Vagina (tissue), 2 donors: ENCODE data around the gene SOS1.

Experiments
- POLR2A ChIP-seq, 2 donors: fragments of 450-650 bp; IDR thresholded peaks; one replicate each; pipeline ENCODE4 v1.6.1; 2017; ENCODE audit warnings: antibody characterized with exemption in 2 of 2, mild to moderate bottlenecking in 2 of 2, moderate library complexity in 2 of 2
- POLR2AphosphoS5 ChIP-seq, 2 donors: sonication (generic); formaldehyde crosslinking; IDR thresholded peaks; one replicate each; pipeline ENCODE4 v1.9.0; 2017; ENCODE audit warnings: antibody characterized with exemption in 2 of 2, mild to moderate bottlenecking in 2 of 2, low read depth in 1 of 2; ENCODE audit not compliant: insufficient read depth in 1 of 2
- TF ChIP-seq, protein P1 (sequence below), 3 experiments: fragments of 450-650 bp in 2 of 3; fragments of 200-600 bp in 1 of 3; sonication (generic) in 1 of 3; IDR thresholded peaks; one replicate each; pipeline ENCODE4 v1.5.1; 2017 to 2019; ENCODE audit warnings: antibody characterized with exemption in 3 of 3, mild to moderate bottlenecking in 2 of 3, moderate library complexity in 2 of 3

DNA sequence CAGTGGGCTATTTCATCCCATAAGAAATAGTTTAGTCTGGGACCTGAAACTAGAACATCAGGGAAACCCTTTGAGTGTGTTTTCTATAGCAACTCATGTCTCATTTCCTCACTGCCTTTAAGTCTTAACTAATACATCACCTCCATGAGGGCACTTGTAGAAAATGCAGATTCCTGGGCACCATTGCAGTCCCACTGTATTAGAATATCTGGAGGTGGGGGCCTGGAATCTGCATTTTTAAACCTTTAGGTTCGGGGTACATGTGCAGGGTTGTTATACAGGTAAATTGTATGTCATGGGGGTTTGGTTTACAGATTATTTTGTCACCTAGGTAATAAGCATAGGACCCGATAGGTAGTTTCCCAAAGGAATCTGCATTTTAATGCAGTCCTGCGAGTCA, 143.8 kb downstream of the SOS1 start:
- no peak for TF ChIP-seq POLR2AphosphoS5 (IDR thresholded peaks at IDR 0.05; ENCODE audit: insufficient read depth in 1 of 2, low read depth in 1 of 2)
- TF ChIP-seq POLR2A (IDR thresholded peaks at IDR 0.05): no peak
- TF ChIP-seq, protein P1, sequence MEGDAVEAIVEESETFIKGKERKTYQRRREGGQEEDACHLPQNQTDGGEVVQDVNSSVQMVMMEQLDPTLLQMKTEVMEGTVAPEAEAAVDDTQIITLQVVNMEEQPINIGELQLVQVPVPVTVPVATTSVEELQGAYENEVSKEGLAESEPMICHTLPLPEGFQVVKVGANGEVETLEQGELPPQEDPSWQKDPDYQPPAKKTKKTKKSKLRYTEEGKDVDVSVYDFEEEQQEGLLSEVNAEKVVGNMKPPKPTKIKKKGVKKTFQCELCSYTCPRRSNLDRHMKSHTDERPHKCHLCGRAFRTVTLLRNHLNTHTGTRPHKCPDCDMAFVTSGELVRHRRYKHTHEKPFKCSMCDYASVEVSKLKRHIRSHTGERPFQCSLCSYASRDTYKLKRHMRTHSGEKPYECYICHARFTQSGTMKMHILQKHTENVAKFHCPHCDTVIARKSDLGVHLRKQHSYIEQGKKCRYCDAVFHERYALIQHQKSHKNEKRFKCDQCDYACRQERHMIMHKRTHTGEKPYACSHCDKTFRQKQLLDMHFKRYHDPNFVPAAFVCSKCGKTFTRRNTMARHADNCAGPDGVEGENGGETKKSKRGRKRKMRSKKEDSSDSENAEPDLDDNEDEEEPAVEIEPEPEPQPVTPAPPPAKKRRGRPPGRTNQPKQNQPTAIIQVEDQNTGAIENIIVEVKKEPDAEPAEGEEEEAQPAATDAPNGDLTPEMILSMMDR (IDR thresholded peaks at IDR 0.05): no peak
